Vagina (tissue), 2 donors: ENCODE measurements around the gene DYTN. TPM values are rescaled to one million over a fixed set of nuclear protein-coding genes. Genes with fewer than 3 reads are reported as not detected.
"Not testable (repeated sequence)": the region's sequence is repeated elsewhere in the genome, so short reads cannot be mapped to it uniquely, and the experiment has no call there.

Experiments used
- DNase-seq, 2 donors: peaks; one replicate each; pipeline ENCODE4 v3.0.0-alpha.2; 2017; ENCODE audit errors: extremely low spot score in 2 of 2
- H3K27ac ChIP-seq: fragments of 200-600 bp; sonication (generic); one replicate; pipeline ENCODE4 v1.5.1; 2019
- H3K27me3 ChIP-seq: fragments of 200-600 bp; sonication (generic); one replicate; pipeline ENCODE4 v1.5.1; 2019
- H3K36me3 ChIP-seq, 2 donors: fragments of 200-600 bp; sonication (generic); one replicate each; pipeline ENCODE4 v1.5.1; 2017 to 2019
- H3K4me1 ChIP-seq: fragments of 200-600 bp; sonication (generic); one replicate; pipeline ENCODE4 v1.5.1; 2019
- H3K4me3 ChIP-seq, 2 donors: fragments of 200-600 bp; sonication (generic); 1 replicate in 1 of 2; 2 replicates in 1 of 2; pipeline ENCODE4 v1.5.1; 2016 to 2019
- H3K9me3 ChIP-seq: fragments of 200-600 bp; sonication (generic); one replicate; pipeline ENCODE4 v1.5.1; 2019
- POLR2A ChIP-seq, 2 donors: fragments of 450-650 bp; IDR thresholded peaks; one replicate each; pipeline ENCODE4 v1.6.1; 2017; ENCODE audit warnings: antibody characterized with exemption in 2 of 2, mild to moderate bottlenecking in 2 of 2, moderate library complexity in 2 of 2
- POLR2AphosphoS5 ChIP-seq, 2 donors: sonication (generic); formaldehyde crosslinking; IDR thresholded peaks; one replicate each; pipeline ENCODE4 v1.9.0; 2017; ENCODE audit warnings: antibody characterized with exemption in 2 of 2, mild to moderate bottlenecking in 2 of 2, low read depth in 1 of 2; ENCODE audit not compliant: insufficient read depth in 1 of 2
- intact Hi-C: fragments of 100-400 bp; cut with DNase I; formaldehyde crosslinking; loops from one replicate; pipeline ENCODE4 v1.15.1; 2023
- total RNA-seq: library from RNA; depleted of rRNA; stranded (reverse); fragments of >200 nt; gene quantifications from one replicate; pipeline ENCODE4 v1.2.3, GENCODE V29; 2016
- TF ChIP-seq, protein P1 (sequence below), 3 experiments: fragments of 450-650 bp in 2 of 3; fragments of 200-600 bp in 1 of 3; sonication (generic) in 1 of 3; IDR thresholded peaks; one replicate each; pipeline ENCODE4 v1.5.1; 2017 to 2019; ENCODE audit warnings: antibody characterized with exemption in 3 of 3, mild to moderate bottlenecking in 2 of 3, moderate library complexity in 2 of 3

DYTN gene
- total RNA-seq, 1 donor from 2014 or later, result not detected

- DNase-seq, result no peak
- H3K4me3 ChIP-seq, result no peak overlapping the region
- H3K27ac ChIP-seq, result no peak overlapping the region
- TF ChIP-seq POLR2A (IDR thresholded peaks at IDR 0.05) (no peak), POLR2AphosphoS5 (IDR thresholded peaks at IDR 0.05; ENCODE audit: insufficient read depth in 1 of 2, low read depth in 1 of 2) (no peak)
- TF ChIP-seq, protein P1, sequence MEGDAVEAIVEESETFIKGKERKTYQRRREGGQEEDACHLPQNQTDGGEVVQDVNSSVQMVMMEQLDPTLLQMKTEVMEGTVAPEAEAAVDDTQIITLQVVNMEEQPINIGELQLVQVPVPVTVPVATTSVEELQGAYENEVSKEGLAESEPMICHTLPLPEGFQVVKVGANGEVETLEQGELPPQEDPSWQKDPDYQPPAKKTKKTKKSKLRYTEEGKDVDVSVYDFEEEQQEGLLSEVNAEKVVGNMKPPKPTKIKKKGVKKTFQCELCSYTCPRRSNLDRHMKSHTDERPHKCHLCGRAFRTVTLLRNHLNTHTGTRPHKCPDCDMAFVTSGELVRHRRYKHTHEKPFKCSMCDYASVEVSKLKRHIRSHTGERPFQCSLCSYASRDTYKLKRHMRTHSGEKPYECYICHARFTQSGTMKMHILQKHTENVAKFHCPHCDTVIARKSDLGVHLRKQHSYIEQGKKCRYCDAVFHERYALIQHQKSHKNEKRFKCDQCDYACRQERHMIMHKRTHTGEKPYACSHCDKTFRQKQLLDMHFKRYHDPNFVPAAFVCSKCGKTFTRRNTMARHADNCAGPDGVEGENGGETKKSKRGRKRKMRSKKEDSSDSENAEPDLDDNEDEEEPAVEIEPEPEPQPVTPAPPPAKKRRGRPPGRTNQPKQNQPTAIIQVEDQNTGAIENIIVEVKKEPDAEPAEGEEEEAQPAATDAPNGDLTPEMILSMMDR (IDR thresholded peaks at IDR 0.05), result no peak
- H3K9me3 ChIP-seq, result no peaks in the 10 kb centered on the region
- H3K27me3 ChIP-seq, result no peaks in the 10 kb centered on the region
- no peaks in the 10 kb centered on the region for H3K4me1 ChIP-seq
- H3K36me3 ChIP-seq, result no peaks in the 10 kb centered on the region
- intact Hi-C loops, result no loop called here
Observed at GRCh38 chr2:206727287-206727686, 9.1 kb upstream of the DYTN start.

- DNase-seq, result no peak
- TF ChIP-seq POLR2A (IDR thresholded peaks at IDR 0.05), result no peak
- no peak for TF ChIP-seq POLR2AphosphoS5 (IDR thresholded peaks at IDR 0.05; ENCODE audit: insufficient read depth in 1 of 2, low read depth in 1 of 2)
- TF ChIP-seq, protein P1 (IDR thresholded peaks at IDR 0.05), result no peak
- H3K4me1 ChIP-seq, result no peaks in the 10 kb centered on the region
- no peak overlapping the region for H3K27ac ChIP-seq
- no peaks in the 10 kb centered on the region for H3K36me3 ChIP-seq
- H3K4me3 ChIP-seq, result no peak overlapping the region
- no peaks in the 10 kb centered on the region for H3K27me3 ChIP-seq
- intact Hi-C loops, result no loop called here
- no peaks in the 10 kb centered on the region for H3K9me3 ChIP-seq
Observed at GRCh38 chr2:206723288-206723687, 5.1 kb upstream of the DYTN start.

- H3K27ac ChIP-seq, result no peak overlapping the region
- intact Hi-C loops, result no loop called here
Observed at GRCh38 chr2:206721256-206721920, 3.2 kb upstream of the DYTN start.

GRCh38 chr2:206716623-206717022 lies 1.6 kb downstream of the DYTN start:
- intact Hi-C loops, result no loop called here
- no peak overlapping the region for H3K4me3 ChIP-seq
- no peak for DNase-seq
- no peaks in the 10 kb centered on the region for H3K27me3 ChIP-seq
- TF ChIP-seq, protein P1 (IDR thresholded peaks at IDR 0.05), result no peak
- TF ChIP-seq POLR2AphosphoS5 (IDR thresholded peaks at IDR 0.05; ENCODE audit: insufficient read depth in 1 of 2, low read depth in 1 of 2), result no peak
- TF ChIP-seq POLR2A (IDR thresholded peaks at IDR 0.05), result no peak
- no peaks in the 10 kb centered on the region for H3K9me3 ChIP-seq
- no peaks in the 10 kb centered on the region for H3K36me3 ChIP-seq
- no peak overlapping the region for H3K27ac ChIP-seq
- no peaks in the 10 kb centered on the region for H3K4me1 ChIP-seq

More at GRCh38 chr2:206721256-206721920, 3.2 kb upstream of the DYTN start:
- Histone ChIP-seq H3K4me1 (no peaks in the 10 kb centered on the region), H3K9me3 (no peaks in the 10 kb centered on the region), H3K27me3 (no peaks in the 10 kb centered on the region), H3K36me3 (no peaks in the 10 kb centered on the region), H3K4me3 (no peak overlapping the region)
- TF ChIP-seq POLR2AphosphoS5 (IDR thresholded peaks at IDR 0.05; ENCODE audit: insufficient read depth in 1 of 2, low read depth in 1 of 2) (no peak), POLR2A (IDR thresholded peaks at IDR 0.05) (no peak)
- TF ChIP-seq, protein P1 (IDR thresholded peaks at IDR 0.05), result no peak
- DNase-seq, result no peak

GRCh38 chr2:206715183-206715582 lies 3.0 kb downstream of the DYTN start:
- intact Hi-C loops, H3K27ac ChIP-seq, H3K36me3 ChIP-seq, H3K4me1 ChIP-seq, DNase-seq, H3K4me3 ChIP-seq, H3K27me3 ChIP-seq, H3K9me3 ChIP-seq: not testable (repeated sequence)
